Measurements from ENCODE around the gene PPP6C.

PPP6C gene

GRCh38 chr9:125146247-125146646, 43.4 kb downstream of the PPP6C start:
- no peak overlapping the region for H3K4me2 ChIP-seq (ENCODE audit: low read length)
- peaks cover 3% of the 10 kb centered on the region; the same call in 1 of the 2 replicates for H3K79me2 ChIP-seq (ENCODE audit: insufficient read depth, low read length)
- no peaks in the 10 kb centered on the region for H3K9me2 ChIP-seq (ENCODE audit: low read depth, low read length)
- H3F3A ChIP-seq (ENCODE audit: insufficient read depth, low read length), result no peaks in the 10 kb centered on the region
- peaks cover 36% of the 10 kb centered on the region for H3K4me1 ChIP-seq (ENCODE audit: insufficient read depth, low read length, severe bottlenecking)
- H4K20me1 ChIP-seq (ENCODE audit: insufficient read depth, low read length), result no peaks in the 10 kb centered on the region
- H3K9me3 ChIP-seq (ENCODE audit: low read length), result no peaks in the 10 kb centered on the region
- H3K4me3 ChIP-seq (ENCODE audit: low read depth, low read length, poor library complexity, severe bottlenecking), result no peak overlapping the region
- H3K36me3 ChIP-seq (ENCODE audit: insufficient read depth, low read length), result peaks cover 25% of the 10 kb centered on the region
- H2AFZ ChIP-seq (ENCODE audit: low read length), result no peak overlapping the region
- no peak overlapping the region for H3K27ac ChIP-seq (ENCODE audit: low read depth, low read length, poor library complexity, severe bottlenecking)
- H3K9ac ChIP-seq (ENCODE audit: low read length), result peak overlapping the region; percentile 6; the same call in 1 of the 2 replicates
- TF ChIP-seq CTCF (IDR thresholded peaks at IDR 0.05; ENCODE audit: low read length), result no peak
- TF ChIP-seq EZH2 (IDR thresholded peaks at IDR 0.05; ENCODE audit: borderline replicate concordance, low read length), result no peak
- no peaks in the 10 kb centered on the region for H3K27me3 ChIP-seq (ENCODE audit: insufficient read depth, low read length)

GRCh38 chr9:125145425-125145824, 44.2 kb downstream of the PPP6C start:
- H3K79me2 ChIP-seq (ENCODE audit: insufficient read depth, low read length), result peaks cover 3% of the 10 kb centered on the region; the same call in 1 of the 2 replicates
- H3K36me3 ChIP-seq (ENCODE audit: insufficient read depth, low read length), result peaks cover 19% of the 10 kb centered on the region
- no peak for TF ChIP-seq CTCF (IDR thresholded peaks at IDR 0.05; ENCODE audit: low read length)
- TF ChIP-seq EZH2 (IDR thresholded peaks at IDR 0.05; ENCODE audit: borderline replicate concordance, low read length), result no peak
- no peak overlapping the region for H3K4me2 ChIP-seq (ENCODE audit: low read length)
- no peaks in the 10 kb centered on the region for H3K27me3 ChIP-seq (ENCODE audit: insufficient read depth, low read length)
- H4K20me1 ChIP-seq (ENCODE audit: insufficient read depth, low read length), result no peaks in the 10 kb centered on the region
- no peaks in the 10 kb centered on the region for H3F3A ChIP-seq (ENCODE audit: insufficient read depth, low read length)
- H2AFZ ChIP-seq (ENCODE audit: low read length), result no peak overlapping the region
- H3K4me3 ChIP-seq (ENCODE audit: low read depth, low read length, poor library complexity, severe bottlenecking), result no peak overlapping the region
- no peak overlapping the region for H3K9ac ChIP-seq (ENCODE audit: low read length)
- H3K4me1 ChIP-seq (ENCODE audit: insufficient read depth, low read length, severe bottlenecking), result peaks cover 43% of the 10 kb centered on the region
- H3K9me3 ChIP-seq (ENCODE audit: low read length), result no peaks in the 10 kb centered on the region
- H3K9me2 ChIP-seq (ENCODE audit: low read depth, low read length), result no peaks in the 10 kb centered on the region
- H3K27ac ChIP-seq (ENCODE audit: low read depth, low read length, poor library complexity, severe bottlenecking), result no peak overlapping the region

- no peak for TF ChIP-seq EZH2 (IDR thresholded peaks at IDR 0.05; ENCODE audit: borderline replicate concordance, low read length)
- peak; percentile 86 for TF ChIP-seq CTCF (IDR thresholded peaks at IDR 0.05; ENCODE audit: low read length)
- Histone ChIP-seq H2AFZ (ENCODE audit: low read length) (no peak within 1 kb of the TSS), H4K20me1 (ENCODE audit: insufficient read depth, low read length) (no peaks in the 10 kb centered on the region), H3K4me2 (ENCODE audit: low read length) (peak within 1 kb of the TSS; percentile 97), H3K36me3 (ENCODE audit: insufficient read depth, low read length) (peaks cover 25% of the 10 kb centered on the region; the same call in 1 of the 2 replicates), H3K9ac (ENCODE audit: low read length) (peak within 1 kb of the TSS; percentile 93), H3K4me1 (ENCODE audit: insufficient read depth, low read length, severe bottlenecking) (peaks cover 43% of the 10 kb centered on the region), H3F3A (ENCODE audit: insufficient read depth, low read length) (no peaks in the 10 kb centered on the region), H3K4me3 (ENCODE audit: low read depth, low read length, poor library complexity, severe bottlenecking) (peak within 1 kb of the TSS; percentile 89), H3K79me2 (ENCODE audit: insufficient read depth, low read length) (peaks cover 3% of the 10 kb centered on the region), H3K27ac (ENCODE audit: low read depth, low read length, poor library complexity, severe bottlenecking) (peak within 1 kb of the TSS; percentile 78), H3K9me3 (ENCODE audit: low read length) (no peaks in the 10 kb centered on the region), H3K27me3 (ENCODE audit: insufficient read depth, low read length) (no peaks in the 10 kb centered on the region), H3K9me2 (ENCODE audit: low read depth, low read length) (no peaks in the 10 kb centered on the region)
Observed at GRCh38 chr9:125143377-125144090, 46.1 kb downstream of the PPP6C start, which contains the start of gene SCAI. SCAI (minus strand) TSS chr9:125143528; CDS start chr9:125143437, 91 bp downstream.
